Stimulated activated CD4-positive, alpha-beta T cell treated with anti-CD3 and anti-CD28 coated beads, Interleukin-12 subunit alpha, Interleukin-12 subunit beta, amount 100 ng/mL, for 24 hours (primary cell): ENCODE results near the gene ILK.

Source experiments
- DNase-seq, 2 experiments: peaks; one replicate each; pipeline ENCODE4 v3.0.0-alpha.2; 2020; ENCODE audit warnings: low read depth in 2 of 2

The ILK gene

DNA sequence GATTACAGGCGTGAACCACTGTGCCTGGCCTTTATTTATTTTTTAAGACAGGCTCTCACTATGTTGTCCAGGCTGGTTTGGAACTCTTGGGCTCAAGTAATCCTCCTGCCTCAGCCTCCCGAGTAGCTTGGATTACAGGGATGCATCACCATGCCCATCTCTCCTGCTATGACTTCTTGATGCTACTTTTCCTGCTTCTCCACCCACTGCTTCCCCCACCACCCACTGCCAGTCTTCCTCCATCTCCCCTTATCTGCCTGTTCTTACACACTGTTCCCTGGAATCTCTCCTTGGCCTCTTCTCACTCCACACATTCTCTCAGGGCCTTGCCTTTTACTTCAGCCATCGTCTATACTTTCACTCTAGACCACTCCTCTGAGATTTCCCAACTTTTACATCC, 32.9 kb downstream of the ILK start:
- no peak for DNase-seq

- DNase-seq: no peak
These were observed 34.3 kb downstream of the ILK start for GRCh38 chr11:6637871-6638270.

DNA sequence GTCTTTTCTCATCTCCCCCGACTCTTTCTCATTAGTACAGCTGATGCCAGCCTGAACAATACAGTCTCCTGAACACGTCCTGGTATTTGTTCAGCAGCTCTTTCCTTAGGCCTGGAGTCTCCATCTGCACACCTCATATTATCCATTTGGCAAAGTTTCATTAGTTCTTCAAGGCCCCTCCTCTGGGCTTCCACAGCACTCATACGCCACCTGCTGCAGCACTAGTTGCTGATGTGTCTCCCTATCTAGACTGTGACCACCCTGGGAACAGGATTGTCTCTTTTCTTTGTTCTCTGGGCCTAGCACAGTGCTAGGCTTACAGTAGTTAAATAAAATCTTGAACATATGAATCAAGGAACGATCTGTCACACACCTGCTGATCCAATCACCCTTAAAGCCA, 34.9 kb downstream of the ILK start:
- no peak for DNase-seq

DNA sequence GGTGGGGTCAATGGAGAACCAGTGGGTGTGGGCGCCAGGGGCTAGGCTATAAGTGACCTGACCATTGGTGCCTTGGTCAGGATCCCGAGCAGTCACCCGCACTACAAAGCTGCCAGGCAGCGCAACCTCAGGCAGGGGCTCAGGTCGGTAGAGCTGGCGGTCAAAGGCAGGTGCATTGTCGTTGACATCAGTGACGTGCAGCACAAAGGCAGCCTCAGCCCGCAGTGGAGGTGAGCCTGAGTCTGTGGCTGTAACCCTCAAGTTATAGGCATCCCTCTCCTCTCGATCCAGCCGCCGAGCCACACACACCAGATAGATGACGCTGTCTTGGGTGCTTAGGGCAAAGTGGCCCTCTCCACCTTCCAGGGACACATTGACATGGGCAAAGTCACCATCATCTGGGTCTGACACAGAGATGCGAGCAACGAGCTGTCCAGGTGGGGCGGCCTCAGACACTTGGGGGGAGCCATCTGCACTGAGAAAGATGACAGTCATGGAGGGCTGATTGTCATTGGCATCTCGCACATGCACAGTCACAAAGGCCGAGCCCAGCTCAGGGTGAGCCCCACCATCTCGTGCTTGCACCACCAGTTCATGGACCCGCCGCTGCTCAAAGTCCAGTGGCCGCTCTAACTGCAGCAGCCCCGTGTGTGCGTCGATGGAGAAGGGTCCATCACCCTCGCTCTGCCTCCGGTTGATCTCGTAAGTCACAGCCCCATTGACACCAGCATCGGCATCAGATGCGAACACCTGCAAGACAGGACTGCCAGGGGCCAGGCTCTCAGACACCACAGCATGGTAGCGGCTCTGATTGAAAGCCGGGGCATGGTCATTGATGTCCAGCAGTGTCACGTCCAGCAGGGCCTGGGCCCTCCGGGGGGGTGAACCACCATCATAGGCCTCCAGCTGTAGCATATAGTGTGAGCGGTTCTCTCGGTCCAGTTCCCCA, 36.7 kb downstream of the ILK start:
- no peak for DNase-seq

- no peak for DNase-seq
These were observed 37.6 kb downstream of the ILK start for GRCh38 chr11:6640985-6641701.

GRCh38 chr11:6642957-6643356, 39.4 kb downstream of the ILK start:
- no peak for DNase-seq

DNA sequence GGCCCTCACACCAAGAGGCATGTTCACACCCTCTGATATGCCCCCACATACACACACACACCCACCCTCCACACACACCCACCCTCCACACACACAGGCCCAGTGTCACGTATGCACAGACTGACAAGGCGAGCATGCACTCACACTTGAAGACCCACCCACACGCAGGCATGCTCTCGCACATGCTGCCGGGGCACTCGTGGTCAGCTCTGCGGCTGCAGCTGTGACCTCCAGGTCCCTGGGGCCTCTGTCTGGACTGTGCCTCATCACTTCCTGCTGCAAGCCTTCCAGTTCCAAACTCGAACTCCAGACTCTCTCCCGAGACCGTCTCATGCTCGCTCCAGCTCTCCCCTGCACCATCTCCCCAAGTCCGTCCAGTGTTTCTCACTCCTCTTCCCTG, 42.5 kb downstream of the ILK start:
- no peak for DNase-seq

DNA sequence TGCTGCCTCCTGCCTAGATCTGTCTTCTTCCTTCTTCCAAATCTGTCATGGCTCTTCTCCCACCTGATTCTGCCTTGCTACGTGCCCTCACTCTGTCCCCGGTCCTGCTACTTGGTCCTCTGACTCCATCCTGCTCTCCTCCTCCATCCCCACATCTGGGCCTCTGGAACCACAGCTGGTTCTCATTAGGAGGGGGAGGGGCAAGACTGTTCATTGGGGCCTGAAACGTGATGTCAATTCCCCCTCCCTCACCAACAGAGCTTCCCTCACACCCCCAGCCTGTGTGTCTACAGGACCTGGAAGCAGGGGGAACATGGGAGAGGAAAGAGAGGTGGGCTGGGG, 43.0 kb downstream of the ILK start:
- DNase-seq: no peak

- no peak for DNase-seq
These were observed 43.5 kb downstream of the ILK start for GRCh38 chr11:6646918-6647679.

- DNase-seq: no peak
These were observed 44.3 kb downstream of the ILK start for GRCh38 chr11:6647836-6648235.

- DNase-seq: no peak
These were observed 44.9 kb downstream of the ILK start for GRCh38 chr11:6648501-6648900.

DNA sequence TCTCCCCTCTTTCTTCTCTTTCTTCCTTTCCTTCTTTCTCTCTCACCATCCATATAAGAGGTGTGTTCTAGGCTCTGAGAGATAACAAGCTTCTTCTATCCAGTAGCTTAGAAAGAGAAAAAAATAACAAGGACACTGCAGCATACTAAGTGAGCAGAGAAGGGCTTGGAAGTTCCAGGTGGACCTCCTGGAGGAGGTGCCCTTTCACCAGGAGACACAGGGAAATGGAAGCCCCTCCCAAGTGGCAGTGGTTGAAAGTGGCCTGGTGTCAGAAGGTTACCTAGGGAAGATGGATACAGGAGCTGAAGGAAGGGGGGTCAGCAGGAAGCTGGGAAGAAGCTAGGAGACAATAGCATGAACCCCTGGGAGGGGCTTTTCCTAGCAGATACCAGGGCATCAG, 46.5 kb downstream of the ILK start:
- DNase-seq: no peak

GRCh38 chr11:6650980-6651379, 47.4 kb downstream of the ILK start:
- DNase-seq: no peak

DNA sequence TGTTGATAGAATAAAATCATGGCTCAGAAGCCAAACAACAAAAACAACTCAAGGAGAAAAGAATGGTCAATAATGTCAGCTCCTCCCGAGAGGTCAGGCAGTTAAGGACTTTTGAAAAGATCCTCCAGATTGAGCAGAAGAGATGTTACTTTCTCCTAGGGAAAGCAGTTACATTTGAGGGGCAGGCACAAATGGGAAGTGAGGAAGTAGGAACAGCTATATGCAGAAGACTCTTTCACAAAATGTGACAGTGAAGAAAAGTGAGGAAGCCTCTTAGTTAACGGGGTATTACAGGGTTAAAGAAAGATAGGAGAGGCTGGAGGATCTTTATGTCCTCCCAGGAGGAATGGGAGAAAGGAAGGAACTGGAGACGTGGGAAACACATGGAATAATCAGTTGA, 48.6 kb downstream of the ILK start:
- DNase-seq: no peak

DNA sequence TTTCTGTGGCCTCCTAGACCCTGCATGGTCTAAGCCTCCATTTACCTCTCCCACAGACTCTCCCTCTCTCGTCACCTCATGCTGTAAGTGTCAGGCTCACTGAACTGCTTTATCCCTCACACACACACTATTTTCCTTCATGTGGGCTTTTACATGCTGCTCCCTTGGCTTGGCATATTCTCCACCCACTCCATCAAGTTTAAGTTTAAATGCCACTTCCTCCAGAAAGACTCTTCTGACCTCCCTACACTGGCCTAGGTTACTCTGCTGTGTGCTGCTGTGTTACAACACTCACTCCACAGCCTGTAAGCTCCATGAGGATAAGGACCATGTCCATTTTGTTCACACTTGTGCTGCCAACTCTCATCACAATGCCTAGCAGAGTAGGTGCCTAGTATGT, 49.5 kb downstream of the ILK start:
- no peak for DNase-seq

DNA sequence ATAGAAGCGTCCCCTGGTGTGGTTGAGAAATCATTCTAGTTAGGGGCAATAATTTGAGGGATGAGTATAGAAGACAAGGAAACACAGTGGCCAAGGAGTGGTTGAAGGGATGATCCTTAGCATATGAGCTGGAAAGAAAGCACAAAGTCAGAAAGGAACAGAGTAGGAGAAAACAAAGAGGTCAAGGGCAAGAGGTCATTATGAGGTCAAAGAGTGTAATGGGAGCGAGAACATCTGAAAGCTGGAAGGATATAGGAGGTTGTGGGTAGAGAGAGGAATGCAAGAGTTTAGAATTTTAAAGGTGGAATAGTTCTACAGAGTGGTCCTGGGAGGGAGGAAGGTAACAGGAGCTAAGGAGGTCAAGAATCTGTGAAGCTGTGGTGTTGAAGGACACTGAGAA, 50.1 kb downstream of the ILK start:
- DNase-seq: no peak

DNA sequence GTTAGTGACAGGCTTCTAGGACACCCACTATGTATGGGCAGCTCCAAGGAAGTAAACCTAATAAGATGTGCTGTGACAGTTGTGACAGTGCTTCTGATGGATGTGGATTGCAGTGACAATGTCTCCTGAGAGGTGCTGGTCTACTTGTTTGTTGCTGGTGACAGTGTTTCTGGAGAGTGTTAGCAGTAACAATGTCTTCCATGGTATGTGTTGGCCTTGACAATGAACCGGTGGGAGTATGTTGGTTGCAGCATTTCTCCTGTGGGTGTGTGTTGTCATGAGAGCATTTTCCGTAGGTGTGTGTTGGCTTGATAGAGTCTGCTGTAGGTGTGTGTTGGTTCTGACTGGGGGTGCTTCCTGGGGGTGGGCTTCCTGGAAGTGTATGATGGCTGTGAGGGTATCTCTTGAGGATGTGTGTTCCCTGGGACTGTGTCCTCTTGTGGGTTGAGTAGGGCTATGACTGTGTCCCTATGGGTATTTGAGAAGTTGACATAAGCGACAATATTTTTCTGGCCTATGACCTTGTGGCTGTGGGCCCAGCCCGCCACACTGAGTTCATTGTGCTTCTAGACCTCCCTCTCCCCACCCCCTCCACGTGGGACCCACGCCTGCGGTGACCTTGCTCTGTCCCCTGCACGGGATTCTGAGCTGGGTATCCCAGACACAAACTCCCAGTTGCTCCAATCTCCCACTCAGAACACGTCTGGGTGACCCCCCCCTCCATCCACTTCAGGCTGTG, 50.9 kb downstream of the ILK start:
- no peak for DNase-seq

- no peak for DNase-seq
These were observed 51.6 kb downstream of the ILK start for GRCh38 chr11:6655020-6655789.

DNA sequence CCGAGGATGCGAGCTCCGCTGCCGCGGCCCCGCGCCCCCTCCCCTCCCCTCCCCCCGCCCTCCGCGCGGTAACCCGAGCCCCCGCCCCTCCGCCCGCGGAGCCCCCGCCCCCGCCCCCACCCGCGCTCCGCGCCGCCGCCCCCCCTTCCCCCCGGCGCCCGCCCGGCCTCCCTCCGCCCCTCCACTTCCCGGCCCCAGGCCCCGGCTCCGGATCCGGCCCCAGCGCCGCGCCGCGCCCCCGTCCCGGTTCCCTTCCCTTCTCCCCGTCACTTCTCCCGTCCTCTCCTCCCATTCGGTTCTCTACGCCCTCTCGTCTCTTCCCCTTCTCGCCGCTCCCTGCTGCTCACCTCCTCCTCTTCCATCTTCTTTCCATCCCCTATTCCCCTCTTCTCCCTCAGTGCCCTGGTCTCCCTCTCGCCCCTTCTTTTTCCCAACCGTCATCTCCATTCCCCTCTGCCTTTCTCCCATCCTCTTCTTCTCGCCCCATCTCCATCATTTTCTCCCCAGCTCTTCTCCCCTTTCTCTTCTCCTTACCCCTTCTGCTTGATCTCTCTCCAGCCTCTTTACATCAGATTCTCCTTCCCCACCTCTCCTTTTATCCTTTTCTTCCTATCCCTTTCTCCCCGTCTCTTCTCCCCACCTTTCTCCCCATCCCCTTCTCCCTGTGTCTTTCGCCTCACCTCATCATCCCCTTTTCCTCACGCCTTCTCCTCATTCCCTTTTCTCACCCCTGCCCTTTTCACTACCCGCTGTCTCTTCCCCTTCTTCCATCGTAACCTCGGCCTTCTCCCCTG, 52.4 kb downstream of the ILK start, which contains the start of gene DCHS1:
DCHS1 (minus strand) TSS at position 20 of the 794 bp plus-strand sequence. CDS start 14,196 bp downstream, outside the sequence.
- DNase-seq: no peak

DNA sequence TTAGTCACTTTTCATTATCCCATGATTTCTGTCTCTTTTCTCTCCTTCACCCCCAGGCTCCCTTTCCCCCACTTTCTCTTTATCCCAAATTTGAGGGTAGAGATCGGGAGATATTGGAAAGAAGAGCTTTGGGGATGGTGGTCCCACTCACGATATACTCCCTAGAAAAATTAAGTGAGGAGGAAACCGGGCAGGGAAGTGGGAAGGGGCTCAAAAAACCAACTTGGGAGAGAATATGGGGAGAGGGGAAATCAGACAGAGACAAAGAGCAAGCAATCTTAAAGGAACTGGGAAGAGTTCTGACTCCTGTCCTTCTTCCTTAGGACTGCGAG, 53.0 kb downstream of the ILK start:
- no peak for DNase-seq
